ENCODE data around the gene FOXB1.

- TF ChIP-seq, protein P1, sequence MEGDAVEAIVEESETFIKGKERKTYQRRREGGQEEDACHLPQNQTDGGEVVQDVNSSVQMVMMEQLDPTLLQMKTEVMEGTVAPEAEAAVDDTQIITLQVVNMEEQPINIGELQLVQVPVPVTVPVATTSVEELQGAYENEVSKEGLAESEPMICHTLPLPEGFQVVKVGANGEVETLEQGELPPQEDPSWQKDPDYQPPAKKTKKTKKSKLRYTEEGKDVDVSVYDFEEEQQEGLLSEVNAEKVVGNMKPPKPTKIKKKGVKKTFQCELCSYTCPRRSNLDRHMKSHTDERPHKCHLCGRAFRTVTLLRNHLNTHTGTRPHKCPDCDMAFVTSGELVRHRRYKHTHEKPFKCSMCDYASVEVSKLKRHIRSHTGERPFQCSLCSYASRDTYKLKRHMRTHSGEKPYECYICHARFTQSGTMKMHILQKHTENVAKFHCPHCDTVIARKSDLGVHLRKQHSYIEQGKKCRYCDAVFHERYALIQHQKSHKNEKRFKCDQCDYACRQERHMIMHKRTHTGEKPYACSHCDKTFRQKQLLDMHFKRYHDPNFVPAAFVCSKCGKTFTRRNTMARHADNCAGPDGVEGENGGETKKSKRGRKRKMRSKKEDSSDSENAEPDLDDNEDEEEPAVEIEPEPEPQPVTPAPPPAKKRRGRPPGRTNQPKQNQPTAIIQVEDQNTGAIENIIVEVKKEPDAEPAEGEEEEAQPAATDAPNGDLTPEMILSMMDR (IDR thresholded peaks at IDR 0.05; ENCODE audit: borderline replicate concordance, extremely low read depth, low read length, poor library complexity, severe bottlenecking), result no peak
- TF ChIP-seq EZH2 (IDR thresholded peaks at IDR 0.05; ENCODE audit: borderline replicate concordance, low read depth, low read length, severe bottlenecking), result no peak
Observed at GRCh38 chr15:59966262-59966661, 37.8 kb upstream of the FOXB1 start.

Measured in DND-41 (cell line).